Measurements from ENCODE around the gene KCNK1.

The KCNK1 gene

DNA sequence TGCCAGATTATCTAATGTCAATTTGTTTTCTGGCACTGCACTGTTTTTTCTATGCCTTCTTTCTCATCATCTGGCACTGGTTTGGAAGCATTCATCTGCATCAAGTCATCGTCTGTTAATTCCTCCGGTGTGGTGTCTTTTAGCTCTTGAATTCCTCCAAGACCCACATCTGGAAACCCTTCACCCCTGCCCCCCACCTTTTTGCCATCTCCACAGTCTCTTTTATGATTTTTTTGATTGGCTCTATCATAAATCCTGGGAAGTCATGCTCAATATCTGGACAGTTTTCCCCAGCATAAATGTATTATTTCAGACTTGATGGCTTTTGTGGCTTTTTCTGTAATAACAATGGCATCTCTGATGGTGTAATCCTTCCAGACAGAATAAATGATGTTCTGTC is 10.4 kb upstream of the KCNK1 start:
- H3K4me3 ChIP-seq (ENCODE audit: low read depth, low read length): no peak overlapping the region
- TF ChIP-seq CTCF (IDR thresholded peaks at IDR 0.05; ENCODE audit: insufficient read depth, low read length, missing control alignments): no peak
- ChIA-PET POLR2A (no interaction called here), CTCF (no interaction called here)
- DNase-seq (ENCODE audit: low read depth, low spot score): no peak

- H3K4me3 ChIP-seq (ENCODE audit: low read depth, low read length): no peak overlapping the region
- TF ChIP-seq CTCF (IDR thresholded peaks at IDR 0.05; ENCODE audit: insufficient read depth, low read length, missing control alignments): no peak
- CTCF ChIA-PET: no interaction called here
- no peak for DNase-seq (ENCODE audit: low read depth, low spot score)
- POLR2A ChIA-PET: no interaction called here
These were observed 8.7 kb upstream of the KCNK1 start for GRCh38 chr1:233605205-233605604.

DNA sequence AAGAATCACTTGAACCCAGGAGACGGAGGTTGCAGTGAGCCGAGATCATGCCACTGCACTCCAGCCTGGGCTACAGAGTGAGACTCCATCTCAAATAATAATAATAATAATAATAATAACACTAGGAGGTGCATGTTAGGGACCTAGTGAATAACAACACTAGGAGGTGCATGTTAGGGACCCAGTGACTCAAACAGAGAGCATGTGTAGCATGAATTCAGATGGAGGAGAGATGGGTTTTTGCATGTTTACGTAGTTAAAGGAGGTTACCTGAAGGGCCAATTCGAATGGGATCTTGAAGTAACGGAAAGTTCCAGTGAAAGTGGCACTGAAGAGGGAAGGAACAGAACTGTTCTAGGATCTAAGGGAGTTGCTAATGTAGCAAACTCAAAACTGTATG is 7.1 kb upstream of the KCNK1 start:
- no peak for DNase-seq (ENCODE audit: low read depth, low spot score)
- no peak for TF ChIP-seq CTCF (IDR thresholded peaks at IDR 0.05; ENCODE audit: insufficient read depth, low read length, missing control alignments)
- no peak overlapping the region for H3K4me3 ChIP-seq (ENCODE audit: low read depth, low read length)
- ChIA-PET CTCF (no interaction called here), POLR2A (no interaction called here)

DNA sequence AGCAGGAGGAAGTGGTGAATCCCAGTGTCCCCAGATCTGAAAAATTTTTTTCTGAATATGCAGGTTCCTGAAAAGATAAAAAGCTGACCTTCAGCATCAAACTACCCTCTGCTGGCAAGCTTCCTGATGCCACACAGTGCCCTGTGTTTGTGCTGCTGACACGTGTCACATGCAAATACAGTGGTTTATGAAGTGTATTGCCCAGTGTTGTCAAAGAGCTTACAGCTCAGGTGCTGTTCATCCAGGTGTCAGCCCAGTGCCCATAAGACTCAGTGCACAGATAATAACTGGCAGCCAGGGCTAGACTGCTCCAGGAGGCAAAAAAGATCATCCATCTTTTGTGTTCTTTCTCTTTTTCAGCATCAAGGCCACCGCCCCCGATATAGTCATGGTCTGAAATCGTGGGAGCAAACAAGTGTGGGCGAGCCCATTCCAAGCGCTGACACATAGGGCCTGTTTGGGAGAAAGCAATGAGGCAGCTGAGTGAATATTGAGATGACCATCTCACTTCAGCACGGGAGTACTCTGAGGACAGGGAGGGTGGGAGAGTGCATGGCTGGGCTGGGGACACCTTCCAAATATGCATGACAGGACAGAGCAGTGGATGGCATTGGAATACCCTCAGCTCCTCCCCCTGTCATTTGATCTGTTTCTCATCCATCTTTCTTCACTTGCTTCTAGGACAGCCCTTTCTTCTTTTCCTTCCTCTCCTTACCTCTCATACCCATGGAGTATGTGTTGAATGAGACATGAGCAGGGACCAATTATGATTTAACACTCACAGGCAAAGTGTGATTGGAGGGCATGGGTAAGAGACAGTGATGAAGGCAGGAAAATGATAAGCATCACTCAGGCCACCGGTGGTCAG is 6.4 kb upstream of the KCNK1 start:
- DNase-seq (ENCODE audit: low read depth, low spot score): no peak
- ChIA-PET CTCF (no interaction called here), POLR2A (no interaction called here)
- H3K4me3 ChIP-seq (ENCODE audit: low read depth, low read length): no peak overlapping the region
- TF ChIP-seq CTCF (IDR thresholded peaks at IDR 0.05; ENCODE audit: insufficient read depth, low read length, missing control alignments): no peak

DNA sequence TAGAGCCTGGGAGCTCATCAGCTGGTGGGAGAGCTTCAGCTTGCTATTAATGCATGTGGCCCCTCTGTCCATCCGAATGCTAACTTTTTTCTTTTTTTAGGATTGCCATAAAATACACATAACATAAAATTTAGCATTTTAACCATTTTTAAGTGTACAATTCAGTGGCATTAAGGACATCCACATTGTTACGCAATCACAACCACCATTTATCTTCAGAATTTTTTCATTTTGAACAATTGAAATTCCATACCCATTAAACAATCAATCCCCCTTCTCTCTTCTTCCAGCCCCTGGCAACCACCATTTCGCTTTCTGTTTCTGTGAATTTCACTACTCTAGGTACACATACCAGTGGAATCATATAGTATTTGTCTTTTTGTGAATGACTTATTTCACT is 4.9 kb upstream of the KCNK1 start:
- CTCF ChIA-PET: no interaction called here
- H3K4me3 ChIP-seq (ENCODE audit: low read depth, low read length): no peak overlapping the region
- no peak for DNase-seq (ENCODE audit: low read depth, low spot score)
- POLR2A ChIA-PET: no interaction called here
- no peak for TF ChIP-seq CTCF (IDR thresholded peaks at IDR 0.05; ENCODE audit: insufficient read depth, low read length, missing control alignments)

GRCh38 chr1:233609926-233610325 is 4.0 kb upstream of the KCNK1 start:
- ChIA-PET CTCF (no interaction called here), POLR2A (no interaction called here)
- no peak overlapping the region for H3K4me3 ChIP-seq (ENCODE audit: low read depth, low read length)
- no peak for DNase-seq (ENCODE audit: low read depth, low spot score)
- TF ChIP-seq CTCF (IDR thresholded peaks at IDR 0.05; ENCODE audit: insufficient read depth, low read length, missing control alignments): no peak

Data from AG04449 (cell line).